Body of pancreas (tissue), 4 donors: ENCODE results near the gene DNAJC30. TPM values are rescaled to one million over a fixed set of nuclear protein-coding genes. Genes with fewer than 3 reads are reported as not detected.
A peak's percentile ranks its signal among the peaks of the same experiment; 100 is the strongest.

Source experiments
- ATAC-seq: fragments of 150-250 bp; one replicate; pipeline ENCODE4 v1.9.1; 2016
- DNase-seq, 4 donors: peaks; one replicate each; pipeline ENCODE4 v3.0.0-alpha.2; 2019
- H3K27ac ChIP-seq, 4 donors: fragments of 200-600 bp; sonication (generic); 1 replicate in 3 of 4; 2 replicates in 1 of 4; pipeline versions ENCODE4 v1.5.1 to v1.6.1; 2016 to 2019; ENCODE audit warnings: mild to moderate bottlenecking in 1 of 4, mixed read lengths in 1 of 4, moderate library complexity in 1 of 4
- H3K27me3 ChIP-seq, 2 donors: fragments of 200-600 bp; sonication (generic); one replicate each; pipeline ENCODE4 v1.6.0; 2016; ENCODE audit warnings: mild to moderate bottlenecking in 1 of 2
- H3K36me3 ChIP-seq, 2 donors: fragments of 200-600 bp; sonication (generic); replicated peaks in 1 of 2; 2 replicates each; pipeline ENCODE4 v1.5.1; 2016; ENCODE audit warnings: low read depth in 2 of 2; ENCODE audit not compliant: insufficient read depth in 1 of 2
- H3K4me1 ChIP-seq: fragments of 200-600 bp; sonication (generic); one replicate; pipeline ENCODE4 v1.6.0; 2016
- H3K4me3 ChIP-seq, 2 donors: fragments of 200-600 bp; sonication (generic); 1 replicate in 1 of 2; 2 replicates in 1 of 2; pipeline ENCODE4 v1.5.1; 2016 to 2019
- H3K9me3 ChIP-seq, 3 donors: fragments of 200-600 bp; sonication (generic); 1 replicate in 2 of 3; 2 replicates in 1 of 3; pipeline ENCODE4 v1.5.1; 2016
- CTCF ChIP-seq, 7 experiments: fragments of 450-650 bp in 4 of 7; fragments of 200-600 bp in 3 of 7; sonication (generic) in 3 of 7; IDR thresholded peaks; one replicate each; pipeline ENCODE4 v1.5.1; 2016 to 2019; ENCODE audit warnings: antibody characterized with exemption in 7 of 7
- POLR2A ChIP-seq, 3 donors: fragments of 450-650 bp; IDR thresholded peaks; one replicate each; pipeline ENCODE4 v1.6.1; 2016; ENCODE audit warnings: antibody characterized with exemption in 3 of 3, mild to moderate bottlenecking in 2 of 3
- WGBS, 2 donors: methylation state at CpG; one replicate each; pipeline ENCODE4 v1.1.5; 2017; 5-methylcytosine and 5-hydroxymethylcytosine counted together
- intact Hi-C: fragments of 100-400 bp; cut with DNase I; formaldehyde crosslinking; loops from one replicate; pipeline ENCODE4 v1.15.1; 2023
- total RNA-seq, 2 donors: library from RNA; depleted of rRNA; stranded (reverse); fragments of >200 nt; gene quantifications; one replicate each; pipeline ENCODE4 v1.1.0, GENCODE V29; 2016

DNAJC30 gene
- total RNA-seq, 2 donors from 2014 or later, result 3.6 to 5.6 TPM

- DNase-seq, result no peak
- H3K4me1 ChIP-seq, result no peaks in the 10 kb centered on the region
- WGBS, 2 donors, result 87% methylated on average over 17 of the region's 18 CpGs; no CpG with 5 or more reads in 1 of the 2 donors
- H3K27ac ChIP-seq, result no peak overlapping the region
- TF ChIP-seq CTCF (IDR thresholded peaks at IDR 0.05) (no peak), POLR2A (IDR thresholded peaks at IDR 0.05) (no peak)
- no peaks in the 10 kb centered on the region for H3K27me3 ChIP-seq
- H3K9me3 ChIP-seq, result no peaks in the 10 kb centered on the region
- ATAC-seq, result no peak
- H3K4me3 ChIP-seq, result no peak overlapping the region
- intact Hi-C loops, result no loop called here
- peaks cover 0 to 6% of the 10 kb centered on the region in 2 donors for H3K36me3 ChIP-seq
Observed at GRCh38 chr7:73702665-73703064, 19.4 kb upstream of the DNAJC30 start.

- peaks cover 0 to 6% of the 10 kb centered on the region in 2 donors for H3K36me3 ChIP-seq
- intact Hi-C loops, result no loop called here
- H3K9me3 ChIP-seq, result no peaks in the 10 kb centered on the region
- H3K4me1 ChIP-seq, result no peaks in the 10 kb centered on the region
- DNase-seq (no peak), ATAC-seq (no peak)
- H3K4me3 ChIP-seq, result no peak overlapping the region
- TF ChIP-seq CTCF (IDR thresholded peaks at IDR 0.05) (no peak), POLR2A (IDR thresholded peaks at IDR 0.05) (no peak)
- 78 to 91% methylated on average over 8 of the region's 8 CpGs for WGBS, 2 donors
- H3K27ac ChIP-seq, result no peak overlapping the region
- no peaks in the 10 kb centered on the region for H3K27me3 ChIP-seq
Observed at GRCh38 chr7:73702226-73702625, 19.0 kb upstream of the DNAJC30 start.

- peaks cover 0 to 8% of the 10 kb centered on the region in 2 donors for H3K36me3 ChIP-seq
- TF ChIP-seq CTCF (IDR thresholded peaks at IDR 0.05), result peak in 6 of 7 experiments; percentile 41 to 69 (median 46)
- TF ChIP-seq POLR2A (IDR thresholded peaks at IDR 0.05), result no peak
- DNase-seq (peak; percentile 50 to 68 (median 60)), ATAC-seq (peak; percentile 58)
- 55 to 61% methylated on average over 12 to 13 of the region's 13 CpGs for WGBS, 2 donors
- H3K27me3 ChIP-seq, result no peaks in the 10 kb centered on the region
- peak overlapping the region in 1 of 4 donors; percentile 3 for H3K27ac ChIP-seq
- intact Hi-C loops, result no loop called here
- H3K4me1 ChIP-seq, result no peaks in the 10 kb centered on the region
- H3K9me3 ChIP-seq, result no peaks in the 10 kb centered on the region
- H3K4me3 ChIP-seq, result no peak overlapping the region
Observed at GRCh38 chr7:73701357-73701995, 18.2 kb upstream of the DNAJC30 start.

GRCh38 chr7:73700581-73701134 is 17.4 kb upstream of the DNAJC30 start:
- Histone ChIP-seq H3K27ac (no peak overlapping the region), H3K27me3 (no peaks in the 10 kb centered on the region), H3K4me3 (no peak overlapping the region), H3K36me3 (peaks cover 0 to 13% of the 10 kb centered on the region in 2 donors), H3K9me3 (no peaks in the 10 kb centered on the region), H3K4me1 (no peaks in the 10 kb centered on the region)
- ATAC-seq (no peak), DNase-seq (no peak)
- TF ChIP-seq POLR2A (IDR thresholded peaks at IDR 0.05), result no peak
- TF ChIP-seq CTCF (IDR thresholded peaks at IDR 0.05), result no peak
- intact Hi-C loops, result no loop called here
- 90 to 95% methylated on average over 13 to 15 of the region's 15 CpGs for WGBS, 2 donors

GRCh38 chr7:73700069-73700423 is 16.8 kb upstream of the DNAJC30 start:
- WGBS, 2 donors, result 84% methylated on average over 13 to 14 of the region's 14 CpGs
- DNase-seq (no peak), ATAC-seq (no peak)
- no peaks in the 10 kb centered on the region for H3K9me3 ChIP-seq
- intact Hi-C loops, result no loop called here
- no peak overlapping the region for H3K27ac ChIP-seq
- no peaks in the 10 kb centered on the region for H3K4me1 ChIP-seq
- TF ChIP-seq POLR2A (IDR thresholded peaks at IDR 0.05), result no peak
- TF ChIP-seq CTCF (IDR thresholded peaks at IDR 0.05), result no peak
- H3K36me3 ChIP-seq, result peaks cover 0 to 15% of the 10 kb centered on the region in 2 donors
- H3K4me3 ChIP-seq, result no peak overlapping the region
- no peaks in the 10 kb centered on the region for H3K27me3 ChIP-seq
